ENCODE data around the gene P2RY2. TPM values are rescaled to one million over a fixed set of nuclear protein-coding genes. Genes with fewer than 3 reads are reported as not detected.

Gene P2RY2
- total and polyA plus RNA-seq, 2 of the 8 experiments (the other 6 are each of a cell fraction or from before 2014, with no cell fraction given): 1.0 to 1.5 TPM

GRCh38 chr11:73213196-73214143 is 4.6 kb upstream of the P2RY2 start:
- FAIRE-seq (no peak), DNase-seq (ENCODE audit: low read depth in 1 of 2, low spot score in 2 of 2) (no peak)
- no peaks in the 10 kb centered on the region for H3K9me3 ChIP-seq (ENCODE audit: insufficient read depth in 2 of 2, low read depth in 1 of 2, low read length in 1 of 2)
- no peak overlapping the region for H3K56ac ChIP-seq (replicated peaks; ENCODE audit: insufficient read length, low read depth, low read length)
- no peak overlapping the region for H3K23ac ChIP-seq (ENCODE audit: insufficient read length)
- TF ChIP-seq TAF1 (IDR thresholded peaks at IDR 0.05; ENCODE audit: low read depth, low read length) (no peak), SRF (IDR thresholded peaks at IDR 0.05; ENCODE audit: low read depth, low read length) (no peak), CTBP2 (IDR thresholded peaks at IDR 0.05; ENCODE audit: borderline replicate concordance, insufficient read depth, insufficient read length, low read length) (no peak), TEAD4 (IDR thresholded peaks at IDR 0.05; ENCODE audit: low read depth, low read length) (no peak), CREB1 (IDR thresholded peaks at IDR 0.05) (no peak), ASH2L (IDR thresholded peaks at IDR 0.05; ENCODE audit: low read length) (no peak), CBX8 (IDR thresholded peaks at IDR 0.05; ENCODE audit: borderline replicate concordance, low read depth, low read length) (no peak), TCF12 (IDR thresholded peaks at IDR 0.05; ENCODE audit: low read depth, low read length) (no peak), GTF2F1 (IDR thresholded peaks at IDR 0.05; ENCODE audit: borderline replicate concordance, low read depth, low read length) (no peak)
- no peak overlapping the region for H2BK120ac ChIP-seq (replicated peaks; ENCODE audit: low read depth, low read length)
- H3K4me3 ChIP-seq (ENCODE audit: extremely low read depth in 1 of 4, insufficient read depth in 2 of 4, low read depth in 3 of 4, low read length in 4 of 4): no peak overlapping the region
- peak overlapping the region; percentile 72; the same call in 1 of the 2 replicates for H2BK15ac ChIP-seq (ENCODE audit: low read length)
- H3K9ac ChIP-seq (replicated peaks in 1 of 4; ENCODE audit: extremely low read depth in 1 of 4, low read depth in 3 of 4, low read length in 3 of 4): no peak overlapping the region
- H4K5ac ChIP-seq (ENCODE audit: insufficient read length, low read depth, low read length): no peak overlapping the region
- H2AFZ ChIP-seq (ENCODE audit: low read length): no peak overlapping the region
- no peak overlapping the region for H3K14ac ChIP-seq (ENCODE audit: insufficient read length)
- H2BK12ac ChIP-seq (ENCODE audit: low read depth, low read length): no peak overlapping the region
- no peak overlapping the region for H3K4me2 ChIP-seq (ENCODE audit: insufficient read depth in 1 of 2, low read depth in 2 of 2, low read length in 2 of 2)
- no peak overlapping the region for H2AK5ac ChIP-seq (ENCODE audit: low read depth, low read length)
- H3K27me3 ChIP-seq (replicated peaks in 1 of 4; ENCODE audit: control insufficient read depth in 3 of 4, extremely low read depth in 1 of 4, insufficient read depth in 3 of 4, low read length in 3 of 4): peaks cover 0 to 15% (median 13%) of the 10 kb centered on the region in 4 experiments; a peak in 6 of 7 replicates
- H3K27ac ChIP-seq (ENCODE audit: low read depth, low read length): no peak overlapping the region
- H2BK5ac ChIP-seq (ENCODE audit: low read depth, low read length): no peak overlapping the region
- no peaks in the 10 kb centered on the region for H3K79me2 ChIP-seq (ENCODE audit: control insufficient read depth in 1 of 2, insufficient read depth in 2 of 2, low read length in 2 of 2)
- H3K79me1 ChIP-seq (ENCODE audit: low read depth, low read length): no peaks in the 10 kb centered on the region
- ChIA-PET POLR2A (ENCODE audit: partially characterized antibody) (interaction anchor here (1.2 kb wide), 1 partner anchor 13 kb away, joined by 3 read pairs; no protein-coding TSS in a partner anchor), CTCF (ENCODE audit: partially characterized antibody) (interaction anchor here (0.8 to 3.6 kb wide), 15 partner anchors 13 to 138 kb away, joined by 3 to 28 read pairs (median 4); no protein-coding TSS in a partner anchor)
- no peaks in the 10 kb centered on the region for H3K36me3 ChIP-seq (ENCODE audit: control insufficient read depth in 2 of 4, insufficient read depth in 4 of 4, low read length in 3 of 4)
- 86% methylated on average over 8 of the region's 8 CpGs; no CpG with 5 or more reads in 1 of the 2 experiments for WGBS, 2 experiments (ENCODE audit: extremely low coverage in 1 of 2, insufficient coverage in 1 of 2, insufficient read length in 1 of 2, insufficient replicate concordance in 2 of 2, low coverage in 1 of 2, low lambda C conversion rate in 2 of 2, missing lambda C conversion rate in 1 of 2)
- no peaks in the 10 kb centered on the region for H4K20me1 ChIP-seq (replicated peaks in 1 of 2; ENCODE audit: control insufficient read depth in 1 of 2, insufficient read depth in 2 of 2, low read length in 2 of 2)
- H3K23me2 ChIP-seq (ENCODE audit: low read depth, low read length): peaks cover 6% of the 10 kb centered on the region; the same call in 1 of the 2 replicates
- no peak overlapping the region for H4K91ac ChIP-seq (replicated peaks; ENCODE audit: insufficient read length, low read length)
- no peak overlapping the region for H2BK20ac ChIP-seq (ENCODE audit: low read length)
- H3K4ac ChIP-seq (replicated peaks; ENCODE audit: insufficient read length, low read depth, low read length): no peak overlapping the region
- no peak overlapping the region for H3K18ac ChIP-seq (ENCODE audit: extremely low read depth, low read length)
- H3K4me1 ChIP-seq (replicated peaks in 1 of 4; ENCODE audit: control insufficient read depth in 3 of 4, insufficient read depth in 4 of 4, low read length in 3 of 4): peaks cover 0 to 5% (median under 1%) of the 10 kb centered on the region in 4 experiments; a peak in 3 of 7 replicates
- no peak overlapping the region for H4K8ac ChIP-seq (ENCODE audit: extremely low read depth, insufficient read depth, low read length)
